NK-92 (cell line): ENCODE data around the gene GCFC2.
A peak's percentile ranks its signal among the peaks of the same experiment; 100 is the strongest.
"Not testable (repeated sequence)": the region's sequence is repeated elsewhere in the genome, so short reads cannot be mapped to it uniquely, and the experiment has no call there.

ENCODE experiments used
- DNase-seq: peaks from one replicate; lab custom pipeline; 2025; ENCODE audit not compliant: unreplicated experiment; lab: John Stamatoyannopoulos, UW

GCFC2 gene

GRCh38 chr2:75710577-75711253 lies at the start of gene GCFC2:
Gene GCFC2, minus strand, starts transcription at chr2:75710915. Its CDS starts 60 bp downstream, at chr2:75710855.
- DNase-seq, result peak; percentile 8

DNA sequence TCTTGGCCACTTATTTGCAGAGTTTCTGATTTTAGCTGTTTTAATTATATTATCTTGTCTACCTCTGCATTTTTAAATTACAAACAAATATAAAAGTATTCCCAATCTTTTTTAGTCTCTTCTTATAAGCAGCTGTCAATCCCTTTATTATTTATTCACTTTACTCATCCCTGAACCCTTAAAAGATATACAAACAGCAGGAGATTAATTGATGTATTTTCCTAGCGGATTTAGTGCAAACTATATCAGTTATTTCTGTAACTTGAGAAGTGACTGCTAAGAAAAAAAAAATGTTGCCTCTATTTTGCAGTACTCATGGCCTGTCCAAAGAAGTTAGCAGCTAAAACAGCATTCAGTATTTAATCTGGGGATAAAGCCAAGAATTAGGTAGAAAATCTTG lies 42.1 kb upstream of the GCFC2 start:
- DNase-seq, result no peak

GRCh38 chr2:75751824-75752468 lies 41.2 kb upstream of the GCFC2 start:
- DNase-seq, result no peak

DNA sequence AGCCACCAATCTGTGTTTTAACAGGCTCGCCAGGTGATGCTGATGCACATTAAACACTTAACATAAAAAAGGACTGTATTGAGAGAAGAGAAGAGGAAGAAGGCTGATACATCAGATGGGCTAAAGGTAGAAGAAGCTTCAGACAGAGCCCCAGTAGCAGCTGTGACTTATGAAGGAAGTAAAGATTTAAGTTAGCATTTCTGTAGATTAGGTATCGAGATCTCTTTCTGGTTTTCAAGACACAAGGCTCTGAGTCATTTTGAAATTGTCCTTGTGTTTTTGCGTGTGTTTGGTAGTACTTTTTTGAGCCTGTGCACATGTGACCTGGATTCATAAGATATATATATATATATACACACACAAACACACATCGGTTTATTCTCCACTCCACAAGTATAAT lies 40.6 kb upstream of the GCFC2 start:
- no peak for DNase-seq

- DNase-seq, result no peak
Observed at GRCh38 chr2:75737961-75738360, 27.2 kb upstream of the GCFC2 start.

GRCh38 chr2:75736276-75736675 lies 25.6 kb upstream of the GCFC2 start:
- DNase-seq, result no peak

DNA sequence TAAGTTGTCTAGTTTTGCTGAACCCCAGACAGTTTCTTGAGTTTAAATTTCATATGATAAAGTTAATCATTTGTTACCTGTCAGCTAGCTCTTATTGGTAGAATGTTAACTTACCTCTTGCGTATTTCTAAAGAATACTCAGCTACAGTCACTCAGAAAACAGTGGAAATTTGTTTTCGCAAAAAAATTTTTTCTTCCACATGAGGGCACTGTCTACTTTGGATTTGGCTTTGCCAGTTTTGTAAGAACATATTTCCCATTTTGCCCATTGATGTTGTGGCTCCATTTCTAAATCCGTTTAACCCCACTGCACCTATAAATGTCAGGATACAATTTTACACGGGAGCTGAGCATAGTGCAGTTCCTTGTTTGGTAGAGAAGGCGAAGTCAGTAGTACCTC lies 19.1 kb upstream of the GCFC2 start:
- no peak for DNase-seq

DNA sequence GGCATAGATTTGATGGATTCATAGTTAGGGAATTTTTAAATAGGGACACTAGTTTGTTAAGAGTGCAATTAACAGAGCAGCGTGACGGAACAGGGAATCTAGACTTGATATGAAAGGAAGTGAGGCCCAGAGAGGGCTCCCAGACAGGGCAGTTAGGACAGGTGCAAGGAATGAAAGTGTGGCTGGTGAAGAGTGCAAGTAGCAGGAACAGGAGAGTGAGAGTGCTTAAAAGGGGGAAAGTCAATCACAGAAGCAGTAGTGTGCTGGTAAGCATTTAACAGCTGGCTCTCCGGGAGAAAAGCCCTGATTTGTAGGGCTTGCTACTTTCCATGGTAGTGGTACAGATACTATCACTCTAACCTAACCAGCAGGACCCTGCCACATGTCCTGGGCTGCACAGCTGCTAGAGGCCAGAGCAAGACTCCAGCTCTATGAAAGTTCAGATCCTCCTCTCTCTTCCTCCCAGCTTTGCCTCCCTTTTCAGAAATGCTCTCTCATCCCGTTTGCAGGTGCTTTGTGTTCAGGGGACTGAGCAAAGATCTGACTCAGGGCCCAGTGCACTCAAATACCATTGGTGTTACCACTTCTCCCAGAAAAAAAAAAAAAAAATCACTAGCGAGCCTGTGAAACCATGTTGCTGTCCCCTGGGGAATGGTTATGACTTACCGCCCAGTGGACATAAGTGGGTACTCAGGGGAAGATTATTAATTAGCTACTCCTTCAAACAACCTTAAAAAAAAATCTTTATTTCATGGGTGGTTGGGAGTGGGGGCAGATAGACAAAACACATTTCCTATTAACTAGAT lies 18.1 kb upstream of the GCFC2 start:
- DNase-seq, result no peak

DNA sequence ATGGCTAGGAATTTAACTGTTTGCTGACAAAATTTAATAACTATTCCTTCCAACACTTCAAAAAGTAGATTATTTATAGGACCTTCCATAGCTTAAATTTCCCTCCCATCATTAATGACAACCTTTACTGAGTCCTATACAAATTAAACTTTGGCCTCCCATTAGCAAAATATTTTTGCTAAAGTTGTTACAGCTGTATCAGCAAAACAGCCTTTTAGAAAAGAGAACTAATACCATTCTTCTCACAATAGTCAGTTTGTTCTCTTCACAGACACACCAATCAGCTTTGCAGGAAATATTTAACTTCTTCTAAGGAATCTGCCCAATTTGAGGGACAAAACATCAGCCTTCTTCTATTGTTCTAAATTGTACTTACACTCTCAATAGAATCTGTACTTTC lies 12.0 kb upstream of the GCFC2 start:
- DNase-seq, result no peak

GRCh38 chr2:75720525-75720924 lies 9.8 kb upstream of the GCFC2 start:
- DNase-seq, result no peak

DNA sequence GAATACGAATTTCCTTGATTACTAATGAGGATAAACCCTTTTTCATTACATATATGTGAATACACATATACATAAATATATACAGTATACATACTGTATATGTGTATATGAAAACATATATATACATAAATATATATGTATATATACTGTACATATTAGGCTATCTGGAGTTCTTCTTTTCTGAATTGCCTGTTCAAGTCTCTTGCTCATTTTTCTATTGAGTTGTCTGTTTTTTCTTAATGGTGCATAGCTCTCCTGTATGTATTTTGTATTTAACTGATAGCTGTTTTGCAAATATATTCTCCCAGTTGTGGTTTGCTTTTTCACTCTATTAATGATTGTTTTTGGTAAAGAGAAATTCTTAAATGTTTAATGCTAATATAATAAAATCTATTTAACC lies 8.9 kb upstream of the GCFC2 start:
- DNase-seq, result no peak

GRCh38 chr2:75716406-75716805 lies 5.7 kb upstream of the GCFC2 start:
- DNase-seq, result no peak

DNA sequence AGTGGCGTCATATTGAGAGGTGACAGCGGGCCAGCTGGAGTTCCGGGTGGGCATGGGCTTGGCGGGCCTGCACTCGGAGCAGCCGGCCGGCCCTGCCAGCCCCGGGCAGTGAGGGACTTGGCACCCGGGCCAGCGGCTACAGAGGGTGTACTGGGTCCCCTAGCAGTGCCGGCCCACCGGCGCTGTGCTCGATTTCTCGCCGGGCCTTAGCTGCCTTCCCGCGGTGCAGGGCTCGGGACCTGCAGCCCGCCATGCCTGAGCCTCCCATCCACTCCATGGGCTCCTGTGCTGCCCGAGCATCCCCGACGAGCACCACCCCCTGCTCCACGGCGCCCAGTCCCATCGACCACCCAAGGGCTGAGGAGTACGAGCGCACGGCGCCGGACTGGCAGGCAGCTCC lies 875 bp upstream of the GCFC2 start:
- DNase-seq, result not testable (repeated sequence)

DNA sequence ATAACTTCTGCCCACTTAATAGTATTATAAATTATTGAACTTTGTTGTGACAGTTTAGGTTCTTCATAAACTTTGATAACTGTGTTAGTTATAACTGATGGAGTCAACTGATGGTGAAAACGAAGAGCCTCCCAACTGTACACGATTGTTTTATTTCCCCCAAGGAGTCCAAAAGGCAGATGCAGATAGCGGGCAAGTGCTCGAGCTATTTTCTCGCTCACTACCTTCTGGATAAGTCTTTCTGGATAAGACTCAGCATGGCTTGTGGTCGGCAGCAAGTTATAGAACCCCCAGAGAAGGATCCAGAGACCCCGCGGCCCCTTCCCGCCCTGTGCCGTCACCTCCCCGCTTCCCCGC lies 517 bp downstream of the GCFC2 start:
- DNase-seq, result no peak

DNA sequence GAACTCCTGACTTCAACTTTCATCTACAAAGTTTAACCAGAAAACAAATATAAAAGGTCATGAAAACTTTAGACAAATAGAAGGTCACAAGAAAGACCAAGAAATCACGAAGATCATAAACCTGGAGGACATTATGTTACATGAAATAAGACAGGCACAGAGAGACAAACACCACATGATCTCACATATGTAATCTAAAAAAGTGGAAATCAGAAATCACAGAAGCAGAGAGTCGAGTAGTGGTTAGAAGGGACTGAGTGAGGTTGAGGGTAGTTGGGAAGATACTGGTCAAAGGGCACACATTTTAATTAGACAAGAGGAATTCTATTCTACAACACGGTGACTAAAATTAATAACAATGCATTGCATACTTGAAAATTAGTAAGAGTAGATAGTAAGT lies 1.4 kb downstream of the GCFC2 start:
- no peak for DNase-seq

DNA sequence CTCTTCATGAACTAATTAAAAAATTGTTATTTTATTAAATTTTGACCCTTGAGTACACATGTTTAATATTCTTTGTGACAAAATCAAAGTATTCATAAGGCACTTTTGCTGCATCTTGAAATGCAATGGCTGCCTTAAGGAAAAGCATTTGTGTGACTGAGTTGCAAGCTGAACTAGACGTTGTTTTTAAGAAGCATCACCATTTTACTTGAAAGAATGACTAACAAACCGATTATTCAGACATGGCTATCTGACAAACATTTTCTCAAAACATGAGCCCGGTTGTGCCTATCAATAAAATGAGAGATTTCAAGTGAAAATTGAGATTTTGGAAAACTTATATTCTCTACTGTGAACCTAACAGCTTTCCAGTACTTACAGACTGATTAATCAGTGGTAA lies 2.8 kb downstream of the GCFC2 start:
- DNase-seq, result no peak

DNA sequence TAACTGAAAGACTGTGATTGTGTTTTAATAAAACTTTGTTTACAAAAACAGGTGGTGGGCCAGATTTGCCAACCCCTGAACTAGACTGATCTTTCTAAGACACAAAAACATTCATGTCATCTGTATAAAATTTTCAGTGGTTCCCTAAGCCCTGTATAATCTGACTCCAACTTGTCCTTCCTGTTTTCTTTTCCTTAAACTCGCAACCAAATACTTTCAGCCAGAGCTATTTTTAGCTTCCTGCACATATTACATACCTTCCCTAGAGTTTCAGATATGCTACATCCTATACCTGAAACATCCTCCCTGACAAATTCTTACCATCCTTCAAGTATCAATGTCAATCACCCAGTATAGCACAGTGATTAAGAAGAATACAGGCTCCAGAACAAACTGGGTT lies 4.8 kb downstream of the GCFC2 start:
- DNase-seq, result no peak

- no peak for DNase-seq
Observed at GRCh38 chr2:75703589-75704287, 7.0 kb downstream of the GCFC2 start.

- DNase-seq, result no peak
Observed at GRCh38 chr2:75702593-75702992, 8.1 kb downstream of the GCFC2 start.

DNA sequence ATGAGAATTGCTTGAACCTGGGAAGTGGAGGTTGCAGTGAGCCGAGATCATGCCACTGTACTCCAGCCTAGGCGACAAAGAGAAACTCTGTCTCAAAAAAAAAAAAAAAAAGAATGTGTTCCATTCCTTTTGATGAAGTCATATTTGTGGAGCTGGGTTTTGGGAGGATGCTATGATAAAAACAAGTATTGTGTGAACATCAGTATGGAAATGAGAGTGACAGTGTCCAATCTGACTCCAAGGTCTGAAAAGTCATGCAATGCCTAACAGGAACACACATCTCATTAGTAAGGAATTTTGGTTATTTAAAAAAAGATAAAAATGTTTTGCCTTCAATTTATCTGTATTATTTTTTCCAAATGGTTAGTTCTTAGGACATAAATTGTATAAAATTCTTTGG lies 11.8 kb downstream of the GCFC2 start:
- no peak for DNase-seq

GRCh38 chr2:75688196-75688595 lies 22.5 kb downstream of the GCFC2 start:
- no peak for DNase-seq

GRCh38 chr2:75683430-75683829 lies 27.3 kb downstream of the GCFC2 start:
- DNase-seq, result not testable (repeated sequence)
